CD4-positive, alpha-beta T cell treated with Interleukin-15 for 4 hours (primary cell): ENCODE results near the gene NLGN1.

Source experiments
- DNase-seq: peaks from one replicate; pipeline ENCODE4 v3.0.0-alpha.2; 2020; ENCODE audit warnings: low spot score

NLGN1 gene

GRCh38 chr3:173986861-173987410 lies 589.4 kb downstream of the NLGN1 start:
- no peak for DNase-seq

GRCh38 chr3:173988909-173989308 lies 591.4 kb downstream of the NLGN1 start:
- DNase-seq: no peak

- no peak for DNase-seq
Measured at GRCh38 chr3:173992416-173992815, 594.9 kb downstream of the NLGN1 start.

- DNase-seq: no peak
Measured at GRCh38 chr3:173993299-173993698, 595.8 kb downstream of the NLGN1 start.

- DNase-seq: no peak
Measured at GRCh38 chr3:174000675-174001074, 603.1 kb downstream of the NLGN1 start.

- no peak for DNase-seq
Measured at GRCh38 chr3:174002543-174002942, 605.0 kb downstream of the NLGN1 start.

- DNase-seq: no peak
Measured at GRCh38 chr3:174010907-174011306, 613.4 kb downstream of the NLGN1 start.

GRCh38 chr3:174016186-174016585 lies 618.6 kb downstream of the NLGN1 start:
- DNase-seq: no peak

- no peak for DNase-seq
Measured at GRCh38 chr3:174020156-174020555, 622.6 kb downstream of the NLGN1 start.

- no peak for DNase-seq
Measured at GRCh38 chr3:174023421-174023820, 625.9 kb downstream of the NLGN1 start.

GRCh38 chr3:174028673-174029072 lies 631.1 kb downstream of the NLGN1 start:
- DNase-seq: no peak

- no peak for DNase-seq
Measured at GRCh38 chr3:174035328-174035886, 637.9 kb downstream of the NLGN1 start.

GRCh38 chr3:174046311-174046710 lies 648.8 kb downstream of the NLGN1 start:
- DNase-seq: no peak

- no peak for DNase-seq
Measured at GRCh38 chr3:174049472-174049871, 651.9 kb downstream of the NLGN1 start.

- DNase-seq: no peak
Measured at GRCh38 chr3:174051191-174051590, 653.6 kb downstream of the NLGN1 start.

GRCh38 chr3:174058804-174059203 lies 661.3 kb downstream of the NLGN1 start:
- no peak for DNase-seq

GRCh38 chr3:174060431-174060830 lies 662.9 kb downstream of the NLGN1 start:
- no peak for DNase-seq

- no peak for DNase-seq
Measured at GRCh38 chr3:174061162-174061561, 663.6 kb downstream of the NLGN1 start.

GRCh38 chr3:174061731-174062130 lies 664.2 kb downstream of the NLGN1 start:
- DNase-seq: no peak

GRCh38 chr3:174062923-174063322 lies 665.4 kb downstream of the NLGN1 start:
- DNase-seq: no peak

GRCh38 chr3:174068035-174068434 lies 670.5 kb downstream of the NLGN1 start:
- no peak for DNase-seq

GRCh38 chr3:174072675-174073074 lies 675.1 kb downstream of the NLGN1 start:
- no peak for DNase-seq

- no peak for DNase-seq
Measured at GRCh38 chr3:174083706-174084105, 686.2 kb downstream of the NLGN1 start.

- DNase-seq: no peak
Measured at GRCh38 chr3:174089592-174089991, 692.0 kb downstream of the NLGN1 start.
